ENCODE results near the gene SYNPR. TPM values are rescaled to one million over a fixed set of nuclear protein-coding genes. Genes with fewer than 3 reads are reported as not detected.

SYNPR gene
- total RNA-seq, 1 experiment from 2014 or later, result 0.17 TPM

DNA sequence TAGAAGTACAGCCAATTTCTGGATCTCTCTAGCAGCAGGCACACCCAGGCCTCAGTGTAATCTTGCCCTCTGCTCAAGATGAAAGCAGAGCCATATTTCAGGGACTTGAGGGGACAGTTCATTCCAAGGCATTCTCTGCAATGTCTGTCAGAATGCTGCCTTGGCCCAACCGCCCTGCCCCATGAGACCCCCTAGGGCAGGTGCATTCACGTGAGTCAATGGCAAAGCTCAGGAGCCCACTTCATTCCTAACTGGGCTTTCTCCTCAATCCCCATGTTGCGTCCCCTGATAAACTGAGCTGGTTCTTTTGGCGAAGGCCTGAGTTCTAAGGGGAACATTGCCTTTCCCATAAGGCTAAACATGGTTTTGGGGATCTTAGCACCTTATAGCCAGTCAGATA, 383.9 kb downstream of the SYNPR start:
- Histone ChIP-seq H3K27ac (ENCODE audit: insufficient read length, low read depth, low read length) (no peak overlapping the region), H4K91ac (ENCODE audit: insufficient read length, low read depth, low read length) (no peak overlapping the region), H3K27me3 (ENCODE audit: insufficient read depth, low read length) (no peaks in the 10 kb centered on the region), H3K14ac (ENCODE audit: insufficient read depth, low read length) (no peak overlapping the region), H3K18ac (ENCODE audit: insufficient read length, low read depth, low read length) (no peak overlapping the region), H3K4ac (ENCODE audit: low read depth, low read length) (no peak overlapping the region), H4K5ac (ENCODE audit: insufficient read length, low read depth, low read length) (no peak overlapping the region), H3K23ac (ENCODE audit: insufficient read length, low read depth, low read length) (no peak overlapping the region), H3K56ac (ENCODE audit: insufficient read length, low read depth, low read length) (no peak overlapping the region), H2BK12ac (ENCODE audit: insufficient read length, low read depth, low read length) (no peak overlapping the region), H3K9me3 (ENCODE audit: control insufficient read depth, low read depth, low read length) (no peaks in the 10 kb centered on the region), H3K9ac (ENCODE audit: extremely low read depth, insufficient read length, low read length) (no peak overlapping the region), H3K4me2 (ENCODE audit: insufficient read depth, insufficient read length, low read length) (no peak overlapping the region), H3T11ph (ENCODE audit: low read length) (no peak overlapping the region), H3K79me2 (ENCODE audit: insufficient read depth, low read length) (no peaks in the 10 kb centered on the region), H2AFZ (ENCODE audit: low read length) (no peak overlapping the region), H2BK15ac (ENCODE audit: low read depth, low read length) (no peak overlapping the region), H3K4me1 (ENCODE audit: insufficient read depth, low read length) (no peaks in the 10 kb centered on the region; the same call in 1 of the 2 replicates), H2BK5ac (ENCODE audit: insufficient read length, low read length) (no peak overlapping the region), H2AK5ac (ENCODE audit: insufficient read length, low read length) (no peak overlapping the region), H2BK120ac (ENCODE audit: low read depth, low read length, poor library complexity, severe bottlenecking) (no peak overlapping the region), H3K79me1 (ENCODE audit: insufficient read depth, low read depth, low read length, poor library complexity, severe bottlenecking) (no peaks in the 10 kb centered on the region), H3K23me2 (ENCODE audit: insufficient read length, low read depth, low read length, poor library complexity, severe bottlenecking) (no peaks in the 10 kb centered on the region), H2BK20ac (ENCODE audit: low read depth, low read length, poor library complexity, severe bottlenecking) (no peak overlapping the region), H4K8ac (replicated peaks; ENCODE audit: insufficient read length, low read depth, low read length) (no peak overlapping the region), H4K20me1 (ENCODE audit: control insufficient read depth, insufficient read depth, insufficient read length) (no peaks in the 10 kb centered on the region)
- Mint-ChIP-seq H3K9me3 (no peaks in the 10 kb centered on the region), H3K36me3 (ENCODE audit: insufficient read depth in 1 of 3, low read depth in 3 of 3) (no peaks in the 10 kb centered on the region), H3K27me3 (ENCODE audit: low read depth) (no peaks in the 10 kb centered on the region; the same call in 1 of the 2 replicates), H3K27ac (no peak overlapping the region), H3K4me1 (peaks cover 5 to 11% of the 10 kb centered on the region in 2 experiments; a peak in 3 of 4 replicates), H3K4me3 (no peak overlapping the region)
- TF ChIP-seq, protein P1, sequence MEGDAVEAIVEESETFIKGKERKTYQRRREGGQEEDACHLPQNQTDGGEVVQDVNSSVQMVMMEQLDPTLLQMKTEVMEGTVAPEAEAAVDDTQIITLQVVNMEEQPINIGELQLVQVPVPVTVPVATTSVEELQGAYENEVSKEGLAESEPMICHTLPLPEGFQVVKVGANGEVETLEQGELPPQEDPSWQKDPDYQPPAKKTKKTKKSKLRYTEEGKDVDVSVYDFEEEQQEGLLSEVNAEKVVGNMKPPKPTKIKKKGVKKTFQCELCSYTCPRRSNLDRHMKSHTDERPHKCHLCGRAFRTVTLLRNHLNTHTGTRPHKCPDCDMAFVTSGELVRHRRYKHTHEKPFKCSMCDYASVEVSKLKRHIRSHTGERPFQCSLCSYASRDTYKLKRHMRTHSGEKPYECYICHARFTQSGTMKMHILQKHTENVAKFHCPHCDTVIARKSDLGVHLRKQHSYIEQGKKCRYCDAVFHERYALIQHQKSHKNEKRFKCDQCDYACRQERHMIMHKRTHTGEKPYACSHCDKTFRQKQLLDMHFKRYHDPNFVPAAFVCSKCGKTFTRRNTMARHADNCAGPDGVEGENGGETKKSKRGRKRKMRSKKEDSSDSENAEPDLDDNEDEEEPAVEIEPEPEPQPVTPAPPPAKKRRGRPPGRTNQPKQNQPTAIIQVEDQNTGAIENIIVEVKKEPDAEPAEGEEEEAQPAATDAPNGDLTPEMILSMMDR (conservative IDR thresholded peaks at IDR 0.05), result no peak
- no CpG with 5 or more reads among the region's 4 CpGs for WGBS (ENCODE audit: extremely low coverage, insufficient read length, low lambda C conversion rate)
- no peak for DNase-seq

Data from H9 (cell line).